Measurements from ENCODE around the gene GANAB.
"Not testable (repeated sequence)": the region's sequence is repeated elsewhere in the genome, so short reads cannot be mapped to it uniquely, and the experiment has no call there.

GANAB gene

DNA sequence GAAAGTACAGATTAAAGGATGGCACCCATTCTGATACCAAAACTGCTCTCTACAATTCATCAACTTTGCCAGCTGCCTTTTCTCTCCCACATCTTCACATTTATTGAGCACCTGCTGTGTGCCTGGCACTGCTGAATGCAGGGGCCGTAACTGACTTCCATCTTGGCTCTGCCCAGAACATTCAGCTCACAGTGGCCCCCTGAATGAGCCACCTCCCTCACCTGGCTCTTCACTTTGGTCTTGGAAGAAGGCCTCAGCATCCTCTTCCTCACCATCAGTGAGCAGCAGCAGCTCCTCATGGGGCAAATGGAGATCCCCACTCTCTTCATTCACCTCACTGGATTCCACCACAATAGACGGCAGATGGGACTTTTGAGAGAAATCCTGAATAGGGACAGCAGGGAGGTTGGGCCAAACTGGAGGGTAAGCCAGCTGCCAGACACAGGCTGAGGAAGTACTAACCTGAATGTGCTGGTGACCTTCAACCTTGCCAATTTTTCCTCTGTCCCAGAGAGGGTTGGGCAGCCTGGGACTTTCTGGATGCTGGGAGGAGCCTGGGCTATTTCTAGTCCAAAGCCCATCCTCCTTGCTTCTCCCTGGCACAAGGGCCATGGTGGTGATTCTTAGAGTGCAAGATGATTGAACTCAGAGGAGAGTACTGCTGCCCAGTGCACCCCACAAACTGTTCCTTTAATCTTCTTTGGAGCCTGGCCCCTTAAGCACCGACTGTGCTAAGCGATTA, 23.2 kb upstream of the GANAB start:
- DNase-seq = no peak

DNA sequence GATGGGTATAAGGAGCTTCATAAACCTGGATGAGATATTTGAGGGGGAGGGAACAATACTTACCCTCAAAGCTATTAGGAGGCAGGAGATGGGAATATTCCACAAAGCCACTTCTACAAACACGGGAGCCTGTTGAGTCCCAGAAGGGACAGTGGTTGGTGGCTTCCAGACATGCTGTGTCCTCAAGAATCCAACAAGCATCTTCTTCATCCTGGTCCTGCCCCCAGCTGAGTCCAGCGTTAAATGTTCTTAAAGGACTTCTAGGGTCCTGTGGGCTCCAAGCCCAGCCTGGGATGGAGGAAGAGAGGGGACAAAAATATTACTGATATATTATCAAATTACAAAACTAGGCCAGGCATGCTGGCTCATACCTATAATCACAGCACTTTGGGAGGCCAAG, 21.0 kb upstream of the GANAB start:
- no peak for DNase-seq

DNA sequence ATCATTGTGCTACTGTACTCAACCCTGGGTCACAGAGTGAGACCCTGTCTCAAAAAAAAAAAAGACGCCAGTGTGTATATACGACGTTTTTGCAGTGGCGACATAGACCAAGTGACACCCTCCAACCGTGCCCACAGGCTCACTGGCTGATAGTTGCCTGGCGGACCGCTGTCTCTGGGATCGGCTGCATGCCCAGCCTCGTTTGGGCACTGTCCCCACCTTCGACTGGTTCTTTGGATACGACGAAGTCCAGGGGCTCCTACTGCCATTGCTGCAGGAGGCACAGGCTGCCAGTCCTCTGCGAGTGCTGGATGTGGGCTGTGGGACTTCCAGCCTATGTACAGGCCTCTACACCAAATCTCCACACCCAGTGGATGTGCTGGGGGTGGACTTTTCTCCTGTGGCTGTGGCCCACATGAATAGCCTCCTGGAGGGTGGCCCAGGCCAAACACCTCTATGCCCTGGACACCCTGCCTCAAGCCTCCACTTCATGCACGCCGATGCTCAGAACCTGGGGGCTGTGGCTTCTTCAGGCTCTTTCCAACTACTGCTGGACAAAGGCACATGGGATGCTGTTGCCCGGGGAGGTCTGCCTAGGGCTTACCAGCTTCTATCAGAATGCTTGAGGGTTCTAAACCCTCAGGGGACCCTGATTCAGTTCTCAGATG, 20.0 kb upstream of the GANAB start:
- DNase-seq = peak in 1 of 58 donors; percentile 16

DNA sequence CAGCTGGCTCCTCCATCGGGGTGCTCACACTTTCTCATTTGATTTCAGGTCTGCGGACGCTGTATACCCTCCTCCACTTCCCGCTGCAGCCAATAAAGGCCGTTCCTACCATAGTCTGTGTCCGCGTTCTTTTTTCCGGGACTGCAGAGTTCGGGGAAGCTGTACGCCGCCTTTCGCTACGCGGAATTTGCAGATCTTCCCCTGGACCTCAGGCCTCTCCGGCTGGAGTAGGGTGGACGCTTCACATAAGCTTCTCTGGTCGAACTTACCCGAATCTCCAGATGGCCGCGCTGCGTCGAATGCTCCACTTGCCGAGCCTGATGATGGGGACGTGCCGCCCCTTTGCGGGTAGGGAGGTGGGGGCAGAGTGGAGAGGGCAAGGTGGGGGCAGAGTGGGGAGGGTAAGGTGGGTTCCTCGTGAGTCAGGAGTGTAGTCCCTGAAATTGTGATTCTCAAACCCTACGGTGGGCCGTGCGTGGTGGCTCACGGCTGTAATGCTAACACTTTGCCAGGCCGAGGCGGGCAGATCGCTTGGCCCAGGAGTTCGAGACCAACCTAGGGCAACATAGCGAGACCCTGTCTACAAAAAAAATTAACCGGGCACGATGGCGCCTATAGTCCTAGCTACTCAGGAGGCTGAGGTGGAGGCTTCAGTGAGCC, 19.3 kb upstream of the GANAB start:
- DNase-seq = peak in 29 of 58 donors; percentile 33 to 80 (median 58)

DNA sequence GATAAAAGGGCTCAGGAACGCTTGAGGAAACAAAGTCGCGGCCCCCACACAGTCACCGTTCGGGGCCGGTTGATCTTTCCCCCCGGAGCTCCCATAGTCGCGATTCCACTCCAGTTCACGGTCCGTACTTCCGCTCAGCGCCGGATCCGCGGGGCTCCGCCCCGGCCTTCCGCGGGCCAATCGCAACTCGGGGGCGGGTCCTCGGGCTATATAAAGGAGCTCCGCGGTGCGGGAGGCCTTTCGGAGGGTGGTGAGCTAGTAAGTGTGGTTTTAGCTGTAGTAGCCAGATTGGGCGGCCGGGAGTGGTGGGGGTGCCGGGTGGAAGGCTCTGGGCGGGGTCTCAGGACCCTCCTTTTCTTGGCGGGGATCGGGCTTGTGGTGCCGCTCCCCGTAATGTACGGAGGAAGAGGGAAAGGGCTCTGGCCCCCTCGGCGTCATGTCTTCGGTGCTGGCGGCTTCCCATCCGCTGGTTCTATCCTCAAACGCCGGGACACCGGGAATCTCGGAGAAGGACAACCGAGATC, 18.7 kb upstream of the GANAB start, which contains the start of the genes C11orf98 and CSKMT:
Gene C11orf98 (minus strand): TSS at position 136 of the 524 bp plus-strand sequence. CDS start 41 bp downstream, at position 95.
Gene CSKMT (plus strand): TSS at position 238 of the 524 bp plus-strand sequence. CDS start 568 bp downstream, outside the sequence.
- peak; percentile 59 to 97 (median 94) for DNase-seq

GRCh38 chr11:62664405-62665074, 18.1 kb upstream of the GANAB start:
- peak in 17 of 58 donors; percentile 48 to 72 (median 62) for DNase-seq

DNA sequence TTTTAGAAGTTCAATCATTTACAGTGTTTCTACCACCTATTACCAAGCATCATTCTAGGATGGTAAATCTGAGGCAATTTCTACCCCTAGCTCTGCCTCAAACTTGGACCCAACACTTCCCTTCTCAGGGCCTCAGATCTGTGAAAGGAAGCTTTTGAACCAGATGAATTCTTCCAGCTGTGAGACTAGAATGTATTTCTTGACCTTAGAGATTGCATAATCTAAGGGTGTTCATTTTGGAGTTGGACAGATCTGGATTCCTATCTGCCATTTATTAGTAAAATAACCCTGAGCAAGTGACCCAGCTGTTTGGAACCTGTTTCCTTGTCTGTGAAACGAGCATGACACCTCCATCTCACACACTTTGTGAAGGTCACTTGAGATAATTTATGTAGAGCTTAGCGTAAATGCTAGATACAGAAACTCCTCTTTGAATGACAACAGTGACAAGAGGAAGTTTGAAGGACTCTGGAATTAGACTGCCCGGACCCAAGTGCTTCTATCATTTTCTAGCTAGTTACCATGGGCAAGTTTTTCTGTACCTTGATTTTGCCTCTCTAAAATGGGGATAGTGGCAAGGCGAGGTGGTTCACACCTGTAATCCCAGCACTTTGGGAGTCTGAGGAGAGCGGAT, 10.5 kb upstream of the GANAB start:
- DNase-seq = no peak

GRCh38 chr11:62654297-62654696, 7.9 kb upstream of the GANAB start:
- no peak for DNase-seq

GRCh38 chr11:62652161-62653006, 6.0 kb upstream of the GANAB start:
- no peak for DNase-seq

DNA sequence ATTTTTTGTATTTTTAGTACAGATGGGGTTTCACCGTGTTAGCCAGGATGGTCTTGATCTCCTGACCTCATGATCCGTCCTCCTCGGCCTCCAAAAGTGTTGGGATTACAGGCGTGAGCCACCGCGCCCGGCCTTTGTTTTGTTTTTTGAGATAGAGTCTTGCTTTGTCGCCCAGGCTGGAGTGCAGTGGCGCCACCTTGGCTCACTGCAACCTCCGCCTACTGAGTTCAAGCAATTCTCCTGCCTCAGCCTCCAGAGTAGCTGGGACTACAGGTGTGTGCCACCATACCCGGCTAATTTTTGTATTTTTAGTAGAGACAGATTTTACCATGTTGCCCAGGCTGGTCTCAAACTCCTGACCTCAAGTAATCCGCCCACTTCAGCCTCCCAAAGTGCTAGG, 3.9 kb upstream of the GANAB start:
- DNase-seq = not testable (repeated sequence)

GRCh38 chr11:62649486-62649885, 3.1 kb upstream of the GANAB start:
- no peak for DNase-seq

- DNase-seq = no peak
Observed at GRCh38 chr11:62648967-62649364, 2.6 kb upstream of the GANAB start.

DNA sequence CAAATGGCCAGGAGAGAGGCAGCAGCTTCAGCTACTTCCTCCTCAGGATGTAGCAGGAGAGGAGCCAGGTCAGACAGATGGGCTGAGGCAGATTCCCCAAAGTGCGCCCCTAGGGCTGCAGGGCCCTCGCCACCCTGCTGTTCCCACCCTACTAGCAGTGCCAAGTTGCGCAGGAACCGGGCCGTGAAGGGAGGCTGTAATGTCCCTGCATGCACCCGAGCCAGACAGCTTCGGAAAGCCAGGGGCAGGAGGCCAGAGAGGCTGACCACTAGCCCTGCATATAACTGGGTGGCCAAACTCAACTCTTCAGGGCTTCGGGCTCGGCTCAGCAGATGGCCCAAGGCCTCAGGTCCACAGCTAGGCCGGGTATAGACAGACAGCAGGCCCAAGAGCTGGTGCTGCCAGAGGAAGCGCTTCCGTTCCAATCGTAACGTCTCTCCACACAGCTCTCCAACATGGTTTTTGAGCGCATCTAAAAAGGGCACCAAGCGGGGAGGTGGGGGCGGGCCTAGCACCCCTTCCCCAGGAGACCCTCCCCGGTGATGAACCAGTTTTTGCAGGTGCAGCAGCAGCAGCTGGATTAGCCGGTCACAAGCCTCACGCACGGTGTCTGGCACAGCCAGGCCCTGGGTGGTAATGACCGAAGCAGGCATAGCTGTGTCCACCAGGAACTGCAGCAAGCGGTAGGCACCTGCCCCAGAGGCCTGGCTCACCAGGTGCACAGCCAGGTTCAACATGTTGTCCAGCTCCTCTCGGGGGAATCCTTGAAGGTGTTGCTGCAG, 2.0 kb upstream of the GANAB start:
- no peak for DNase-seq

GRCh38 chr11:62647609-62648005, 1.2 kb upstream of the GANAB start:
- DNase-seq = no peak

GRCh38 chr11:62646825-62647608, 604 bp upstream of the GANAB start:
- DNase-seq = peak in 4 of 58 donors; percentile 8 to 39 (median 31)

GRCh38 chr11:62645671-62645945, 805 bp downstream of the GANAB start:
- no peak for DNase-seq

GRCh38 chr11:62644220-62644619, 2.2 kb downstream of the GANAB start:
- DNase-seq = no peak

DNA sequence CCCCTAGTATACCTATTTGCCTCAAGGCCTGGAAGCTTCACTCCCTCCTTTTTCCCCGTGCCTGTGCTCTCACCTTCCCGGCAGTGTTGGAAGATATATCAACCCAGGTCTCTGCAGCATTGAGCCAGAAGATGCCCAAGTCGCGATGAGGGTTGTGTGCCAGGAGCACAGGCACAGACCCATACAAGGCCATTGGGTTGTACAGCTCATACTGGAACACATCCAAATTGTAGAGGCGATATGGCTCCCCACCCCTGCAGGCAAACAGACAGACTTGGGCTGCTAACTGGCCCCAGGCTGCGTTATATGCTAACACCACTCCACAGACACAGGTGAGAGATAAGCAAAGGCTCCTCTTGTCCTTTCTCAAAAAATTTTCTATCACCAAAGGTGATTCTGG, 13.9 kb downstream of the GANAB start:
- DNase-seq = no peak
